H1 (cell line): ENCODE results near the gene PARG. TPM values are rescaled to one million over a fixed set of nuclear protein-coding genes. Genes with fewer than 3 reads are reported as not detected.

ENCODE experiments used
- CTCF ChIA-PET: fragments of 300-600 bp; sonication (Branson Sonifier 250); formaldehyde crosslinking; loops from one replicate; lab custom pipeline; 2021; ENCODE audit not compliant: partially characterized antibody; lab: Charles Lee
- POLR2A ChIA-PET: fragments of 300-600 bp; sonication (Branson Sonifier 250); formaldehyde crosslinking; loops from one replicate; lab custom pipeline; 2021; ENCODE audit warnings: inconsistent platforms; ENCODE audit not compliant: partially characterized antibody; lab: Charles Lee
- DNase-seq, 2 experiments: peaks; one replicate each; pipeline versions ENCODE4 v3.0.0 to v3.0.0-alpha.2; 2010 to 2022; ENCODE audit warnings: low spot score in 2 of 2, low read depth in 1 of 2, mixed read lengths in 1 of 2
- FAIRE-seq: peaks from 2 replicates; lab custom pipeline; 2011; peaks lifted over from hg19 to GRCh38; lab: Jason Lieb, UNC
- H2AFZ ChIP-seq: 2 replicates; pipeline ENCODE4 v1.8.1; 2012; ENCODE audit warnings: low read length, inconsistent platforms
- H2AK5ac ChIP-seq: 2 replicates; pipeline ENCODE4 v1.6.1; 2013; ENCODE audit warnings: low read depth, low read length
- H2BK120ac ChIP-seq: replicated peaks from 2 replicates; pipeline ENCODE3; 2013; ENCODE audit warnings: low read depth, low read length, inconsistent platforms
- H2BK12ac ChIP-seq: 2 replicates; pipeline ENCODE4 v1.6.1; 2013; ENCODE audit warnings: low read depth, low read length
- H2BK15ac ChIP-seq: 2 replicates; pipeline ENCODE4 v1.6.1; 2013; ENCODE audit warnings: low read length
- H2BK20ac ChIP-seq: 2 replicates; pipeline ENCODE4 v1.6.1; 2013; ENCODE audit warnings: low read length
- H2BK5ac ChIP-seq: 2 replicates; pipeline ENCODE4 v1.6.1; 2013; ENCODE audit warnings: low read depth, low read length
- H3K14ac ChIP-seq: 2 replicates; pipeline ENCODE4 v1.6.1; 2013; ENCODE audit warnings: inconsistent platforms; ENCODE audit not compliant: insufficient read length
- H3K18ac ChIP-seq: 2 replicates; pipeline ENCODE4 v1.6.1; 2013; ENCODE audit warnings: low read length; ENCODE audit errors: extremely low read depth
- H3K23ac ChIP-seq: 2 replicates; pipeline ENCODE4 v1.6.1; 2013; ENCODE audit warnings: inconsistent platforms; ENCODE audit not compliant: insufficient read length
- H3K23me2 ChIP-seq: 2 replicates; pipeline ENCODE4 v1.6.1; 2013; ENCODE audit warnings: low read depth, low read length
- H3K27ac ChIP-seq: 2 replicates; pipeline ENCODE4 v1.6.1; 2011; ENCODE audit warnings: low read depth, low read length, inconsistent platforms
- H3K27me3 ChIP-seq, 4 experiments: replicated peaks in 1 of 4; 1 replicate in 1 of 4; 2 replicates in 3 of 4; pipeline versions ENCODE4 v1.6.1 to v1.8.1; 2011 to 2013; ENCODE audit warnings: low read length in 3 of 4, mild to moderate bottlenecking in 3 of 4, inconsistent platforms in 2 of 4, mixed read lengths in 2 of 4, moderate library complexity in 1 of 4; ENCODE audit not compliant: control insufficient read depth in 3 of 4, insufficient read depth in 3 of 4; ENCODE audit errors: extremely low read depth in 1 of 4
- H3K36me3 ChIP-seq, 4 experiments: 2 replicates each; pipeline versions ENCODE4 v1.6.1 to v1.8.1; 2011 to 2013; ENCODE audit warnings: mild to moderate bottlenecking in 4 of 4, low read length in 3 of 4, moderate library complexity in 2 of 4, control low read depth in 1 of 4, inconsistent platforms in 1 of 4; ENCODE audit not compliant: insufficient read depth in 4 of 4, control insufficient read depth in 2 of 4
- H3K4ac ChIP-seq: replicated peaks from 2 replicates; pipeline ENCODE3; 2013; ENCODE audit warnings: low read length, low read depth, mixed read lengths, inconsistent platforms; ENCODE audit not compliant: insufficient read length
- H3K4me1 ChIP-seq, 4 experiments: replicated peaks in 1 of 4; 1 replicate in 1 of 4; 2 replicates in 3 of 4; pipeline versions ENCODE4 v1.6.1 to v1.8.1; 2011 to 2013; ENCODE audit warnings: low read length in 3 of 4, inconsistent platforms in 2 of 4, mixed read lengths in 1 of 4; ENCODE audit not compliant: insufficient read depth in 4 of 4, control insufficient read depth in 3 of 4
- H3K4me2 ChIP-seq, 2 experiments: 2 replicates each; pipeline versions ENCODE4 v1.6.1 to v1.8.1; 2011 to 2013; ENCODE audit warnings: low read depth in 2 of 2, low read length in 2 of 2, control low read depth in 1 of 2, inconsistent platforms in 1 of 2, mild to moderate bottlenecking in 1 of 2; ENCODE audit not compliant: insufficient read depth in 1 of 2
- H3K4me3 ChIP-seq, 4 experiments: fragments of 200-600, 300-600 bp in 1 of 4; sonication (generic), shearing (Covaris generic), sonication (Bioruptor Twin) in 1 of 4; 2 replicates each; pipeline versions ENCODE4 v1.5.1 to v1.8.1; 2011 to 2016; ENCODE audit warnings: low read length in 4 of 4, low read depth in 3 of 4, control low read depth in 2 of 4, inconsistent platforms in 2 of 4, mild to moderate bottlenecking in 2 of 4, mixed read lengths in 1 of 4, moderate library complexity in 1 of 4; ENCODE audit not compliant: insufficient read depth in 2 of 4; ENCODE audit errors: extremely low read depth in 1 of 4
- H3K56ac ChIP-seq: replicated peaks from 2 replicates; pipeline ENCODE3; 2013; ENCODE audit warnings: low read depth, mild to moderate bottlenecking, mixed read lengths, low read length, inconsistent platforms; ENCODE audit not compliant: insufficient read length
- H3K79me1 ChIP-seq: 2 replicates; pipeline ENCODE4 v1.6.1; 2013; ENCODE audit warnings: low read depth, low read length, control low read depth
- H3K79me2 ChIP-seq, 2 experiments: 2 replicates each; pipeline versions ENCODE4 v1.6.1 to v1.8.1; 2012 to 2013; ENCODE audit warnings: low read length in 2 of 2, mild to moderate bottlenecking in 2 of 2, inconsistent platforms in 1 of 2; ENCODE audit not compliant: insufficient read depth in 2 of 2, control insufficient read depth in 1 of 2
- H3K9ac ChIP-seq, 4 experiments: replicated peaks in 1 of 4; 1 replicate in 1 of 4; 2 replicates in 3 of 4; pipeline versions ENCODE4 v1.6.1 to v1.8.1; 2011 to 2013; ENCODE audit warnings: low read depth in 3 of 4, low read length in 3 of 4, control low read depth in 2 of 4, mild to moderate bottlenecking in 2 of 4, moderate library complexity in 2 of 4, inconsistent platforms in 1 of 4; ENCODE audit errors: extremely low read depth in 1 of 4
- H3K9me3 ChIP-seq, 2 experiments: 2 replicates each; pipeline versions ENCODE4 v1.6.1 to v1.8.1; 2012 to 2013; ENCODE audit warnings: mild to moderate bottlenecking in 2 of 2, moderate library complexity in 2 of 2, control low read depth in 1 of 2, inconsistent platforms in 1 of 2, low read depth in 1 of 2, low read length in 1 of 2, mixed read lengths in 1 of 2; ENCODE audit not compliant: insufficient read depth in 2 of 2
- H4K20me1 ChIP-seq, 2 experiments: replicated peaks in 1 of 2; 2 replicates each; pipeline versions ENCODE3 to v1.8.1; 2011 to 2013; ENCODE audit warnings: inconsistent platforms in 2 of 2, low read length in 2 of 2, mild to moderate bottlenecking in 1 of 2; ENCODE audit not compliant: insufficient read depth in 2 of 2, control insufficient read depth in 1 of 2
- H4K5ac ChIP-seq: 2 replicates; pipeline ENCODE4 v1.6.1; 2013; ENCODE audit warnings: low read length, low read depth, mixed read lengths, inconsistent platforms; ENCODE audit not compliant: insufficient read length
- H4K8ac ChIP-seq: 2 replicates; pipeline ENCODE4 v1.8.0; 2013; ENCODE audit warnings: mild to moderate bottlenecking, moderate library complexity, low read length, inconsistent platforms; ENCODE audit not compliant: insufficient read depth; ENCODE audit errors: extremely low read depth
- H4K91ac ChIP-seq: replicated peaks from 2 replicates; pipeline ENCODE3; 2013; ENCODE audit warnings: low read length, mixed read lengths, inconsistent platforms; ENCODE audit not compliant: insufficient read length
- ATF2 ChIP-seq: IDR thresholded peaks from 2 replicates; pipeline ENCODE4 v1.6.1; 2012; ENCODE audit warnings: low read length, inconsistent platforms
- MAFK ChIP-seq: IDR thresholded peaks from 2 replicates; pipeline ENCODE4 v1.6.1; 2012; ENCODE audit warnings: low read depth, mild to moderate bottlenecking, improper control_type of control experiment, low read length
- RAD21 ChIP-seq, 2 experiments: IDR thresholded peaks in 1 of 2; conservative IDR thresholded peaks in 1 of 2; 2 replicates each; pipeline ENCODE4 v1.6.1; 2011; ENCODE audit warnings: low read depth in 2 of 2, low read length in 2 of 2, improper control_type of control experiment in 1 of 2, inconsistent platforms in 1 of 2, mild to moderate bottlenecking in 1 of 2, moderate library complexity in 1 of 2
- RBBP5 ChIP-seq: IDR thresholded peaks from 2 replicates; pipeline ENCODE4 v1.7.1; 2012; ENCODE audit warnings: low read depth, mild to moderate bottlenecking, inconsistent platforms, low read length, moderate library complexity, borderline replicate concordance
- ZNF274 ChIP-seq: IDR thresholded peaks from 2 replicates; pipeline ENCODE4 v1.7.0; 2012; ENCODE audit warnings: low read length, borderline replicate concordance; ENCODE audit errors: extremely low read depth
- WGBS, 2 experiments: shearing (Covaris generic) in 1 of 2; methylation state at CpG; one replicate each; pipeline versions ENCODE4 v1.1.6 to v1.1.7; 2013 to 2015; ENCODE audit warnings: low lambda C conversion rate in 2 of 2, mixed read lengths in 2 of 2, inconsistent platforms in 1 of 2, low coverage in 1 of 2, missing lambda C conversion rate in 1 of 2; ENCODE audit not compliant: insufficient replicate concordance in 2 of 2, insufficient coverage in 1 of 2, insufficient read length in 1 of 2; ENCODE audit errors: extremely low coverage in 1 of 2, missing lambda C conversion rate in 1 of 2; 5-methylcytosine and 5-hydroxymethylcytosine counted together
- polyA plus RNA-seq, 7 experiments: library from polyadenylated mRNA; depleted of rRNA in 3 of 7; stranded (reverse) in 5 of 7; unstranded in 2 of 7; fragments of >200 nt in 5 of 7; fragments of 200-250 nt in 2 of 7; gene quantifications; 1 replicate in 5 of 7; 2 replicates in 1 of 7; 4 replicates in 1 of 7; pipeline versions ENCODE4 v1.2.1 to v1.2.3, GENCODE V29; 2011 to 2013; ENCODE audit warnings: missing spikeins in 2 of 7, mixed read lengths in 2 of 7
- total RNA-seq: library from RNA; stranded (reverse); fragmentation: NEBNext Ultra II Directional; extraction: Animal tissue kit (Norgen Biotek cat#: 25700); gene quantifications from 2 replicates; pipeline ENCODE4 v1.2.1, GENCODE V29; 2021

The PARG gene
- total and polyA plus RNA-seq, 2 of the 8 experiments (the other 6 are each of a cell fraction or from before 2014, with no cell fraction given) = 13.3 to 56.2 TPM

- H3K56ac ChIP-seq = no peak overlapping the region
- no peak overlapping the region for H3K4ac ChIP-seq
- H2BK5ac ChIP-seq = no peak overlapping the region
- no peak for TF ChIP-seq RAD21 (IDR thresholded peaks at IDR 0.05 in 1 of 2, conservative IDR thresholded peaks at IDR 0.05 in 1 of 2; ENCODE audit: low read depth in 2 of 2, low read length in 2 of 2)
- TF ChIP-seq RBBP5 = no peak
- TF ChIP-seq ZNF274 = no peak
- TF ChIP-seq MAFK = no peak
- no peak for TF ChIP-seq ATF2
- no peaks in the 10 kb centered on the region for H4K20me1 ChIP-seq
- H3K79me1 ChIP-seq = no peaks in the 10 kb centered on the region
- H3K4me2 ChIP-seq = no peak overlapping the region
- H4K8ac ChIP-seq = no peak overlapping the region
- no peak overlapping the region for H2BK12ac ChIP-seq
- DNase-seq (no peak), FAIRE-seq (peak; percentile 32)
- H2BK15ac ChIP-seq = no peak overlapping the region
- H3K14ac ChIP-seq = no peak overlapping the region
- H2BK20ac ChIP-seq = no peak overlapping the region
- ChIA-PET POLR2A (no interaction called here), CTCF (no interaction called here)
- no peak overlapping the region for H3K27ac ChIP-seq
- H3K18ac ChIP-seq = no peak overlapping the region
- no peaks in the 10 kb centered on the region for H3K27me3 ChIP-seq
- peaks cover 0 to 18% (median 2%) of the 10 kb centered on the region in 4 experiments; a peak in 4 of 8 replicates for H3K36me3 ChIP-seq
- H4K91ac ChIP-seq = no peak overlapping the region
- no peak overlapping the region for H3K9ac ChIP-seq
- H3K4me1 ChIP-seq = peaks cover 2 to 15% (median 10%) of the 10 kb centered on the region in 4 experiments; a peak in 5 of 7 replicates
- H4K5ac ChIP-seq = no peak overlapping the region
- H3K4me3 ChIP-seq = no peak overlapping the region
- no peak overlapping the region for H3K23ac ChIP-seq
- no peak overlapping the region for H2AK5ac ChIP-seq
- 84% methylated on average over 2 of the region's 2 CpGs; no CpG with 5 or more reads in 1 of the 2 experiments for WGBS, 2 experiments
- H2AFZ ChIP-seq = no peak overlapping the region
- H2BK120ac ChIP-seq = no peak overlapping the region
- H3K79me2 ChIP-seq = no peaks in the 10 kb centered on the region
- no peaks in the 10 kb centered on the region for H3K23me2 ChIP-seq
- no peaks in the 10 kb centered on the region for H3K9me3 ChIP-seq
Observed at GRCh38 chr10:49834201-49834600, 107.6 kb downstream of the PARG start.
